NCI-H1417 treated with DMSO at 0.1 percent for 48 hours (cell line): ENCODE measurements around the gene ZNF697.

Source experiments
- DNase-seq: peaks from one replicate; lab custom pipeline; 2025; lab: John Stamatoyannopoulos, UW

ZNF697 gene

DNA sequence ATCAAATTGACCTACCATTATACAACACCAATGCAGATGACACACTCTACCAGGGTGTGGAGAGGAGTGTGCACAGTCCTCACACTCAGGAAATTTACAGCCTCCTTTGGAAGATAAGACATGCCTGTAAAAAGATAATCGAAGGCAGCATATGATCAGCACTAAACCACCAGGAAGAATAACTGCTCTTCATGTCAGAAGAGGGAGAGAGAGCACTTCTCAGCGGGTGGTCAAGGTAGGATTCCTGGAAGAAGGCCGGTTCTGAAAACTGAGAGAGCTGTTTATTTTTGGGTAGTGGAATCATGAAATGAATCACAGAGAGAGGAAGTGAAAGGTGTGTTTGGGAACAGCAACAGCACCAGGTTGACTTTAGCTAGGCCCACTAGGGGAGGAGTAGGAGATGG is 14.0 kb upstream of the ZNF697 start:
- no peak for DNase-seq

DNA sequence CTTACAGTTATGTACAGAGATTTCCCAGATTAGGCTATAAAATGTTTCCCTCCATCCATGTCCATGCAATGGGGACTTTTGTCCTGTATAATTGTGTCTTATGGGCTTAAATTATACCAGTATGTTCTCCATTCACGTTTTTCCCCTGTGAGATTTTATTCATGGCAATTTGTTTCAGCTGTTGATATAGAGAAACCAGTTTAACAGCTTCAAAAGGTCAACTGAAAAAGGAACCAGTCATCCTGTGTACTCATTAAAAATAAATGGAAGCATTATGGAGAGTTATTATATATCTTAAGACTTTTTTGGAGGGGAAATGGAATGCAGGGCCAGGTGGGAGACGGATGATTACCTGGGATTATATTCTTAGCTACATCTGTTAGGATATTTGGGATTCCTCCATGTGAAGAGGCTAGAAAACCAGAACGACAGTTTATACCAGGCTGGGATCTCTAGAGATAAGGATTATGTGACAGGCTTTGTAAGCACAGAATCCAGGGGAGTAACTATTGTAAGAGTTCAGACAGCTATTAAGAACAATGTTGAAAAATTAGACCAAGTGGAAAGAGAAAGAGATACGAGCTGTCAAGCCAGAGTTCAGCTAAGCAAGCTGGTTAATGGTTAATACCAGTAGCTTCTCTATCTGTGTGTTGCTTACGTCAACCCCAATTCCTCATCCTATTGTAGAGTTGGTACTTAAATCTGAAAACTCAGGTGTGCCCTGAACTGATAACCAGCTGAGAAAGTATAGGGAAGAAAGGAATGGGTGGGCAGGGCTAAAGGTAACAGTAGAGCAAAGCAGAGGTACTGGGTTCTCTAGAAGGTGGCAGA is 12.4 kb upstream of the ZNF697 start:
- no peak for DNase-seq

DNA sequence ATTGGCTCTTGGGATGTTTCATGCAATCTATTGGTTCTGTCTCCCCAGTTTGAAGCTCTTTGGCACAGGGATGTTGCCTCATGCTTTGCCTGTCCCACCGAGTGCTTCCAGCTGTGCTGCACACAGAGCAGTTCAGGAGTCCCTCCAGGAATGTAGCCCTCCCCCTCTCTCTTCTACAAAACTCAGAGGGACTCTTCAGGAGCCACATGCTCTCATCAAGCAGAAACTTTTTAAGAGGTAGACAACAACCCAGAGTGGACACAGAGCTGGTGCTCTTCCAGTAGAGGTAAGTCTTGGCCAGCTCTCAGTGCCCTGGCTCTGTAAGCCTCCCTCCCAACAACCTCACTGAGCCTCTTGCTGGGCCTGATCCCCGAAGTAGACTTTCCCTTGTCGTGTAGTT is 11.6 kb upstream of the ZNF697 start:
- DNase-seq: no peak

DNA sequence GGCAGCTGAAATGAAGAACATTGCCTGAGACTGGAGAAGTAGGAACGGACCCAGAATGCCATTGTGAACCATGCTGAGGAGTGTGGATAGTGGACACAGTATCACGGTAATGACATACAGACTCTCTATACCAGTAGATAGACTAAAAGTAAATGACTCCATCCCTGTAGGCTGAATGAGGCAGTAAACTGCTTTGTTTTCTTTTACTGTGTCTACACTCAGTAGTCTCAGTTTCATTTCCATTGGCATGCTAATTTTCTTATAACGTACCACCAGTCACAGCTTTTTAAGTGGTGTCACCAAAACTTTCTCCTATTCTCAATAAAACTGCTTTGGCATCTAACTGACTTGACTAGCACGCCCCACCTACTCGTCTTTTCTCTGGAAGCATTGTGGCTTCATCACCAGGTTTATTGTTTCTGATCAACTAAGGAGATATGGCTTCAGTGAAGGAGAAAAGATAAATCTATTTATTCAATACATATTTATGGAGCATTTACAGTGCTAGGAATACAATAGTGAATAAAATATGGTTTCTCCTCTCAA is 8.4 kb upstream of the ZNF697 start:
- no peak for DNase-seq

DNA sequence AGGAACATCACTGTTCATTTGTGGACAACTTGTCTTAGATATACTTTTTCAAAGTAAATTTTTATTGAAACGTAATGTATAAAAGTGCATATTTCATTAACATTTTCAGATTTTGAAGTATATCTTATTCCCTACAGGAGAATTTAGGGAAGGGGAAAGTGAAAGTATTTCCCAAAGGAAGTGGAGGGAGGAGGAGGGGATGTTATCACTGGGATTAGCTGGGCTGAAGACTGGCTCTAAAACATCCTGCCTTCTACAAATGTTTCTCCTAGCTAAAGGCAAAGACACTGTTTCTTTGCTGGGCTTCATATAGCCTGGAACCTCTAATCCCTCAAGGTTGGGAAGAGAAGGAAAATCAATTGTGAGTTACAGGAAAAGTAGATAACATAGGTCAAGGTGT is 7.1 kb upstream of the ZNF697 start:
- DNase-seq: no peak

DNA sequence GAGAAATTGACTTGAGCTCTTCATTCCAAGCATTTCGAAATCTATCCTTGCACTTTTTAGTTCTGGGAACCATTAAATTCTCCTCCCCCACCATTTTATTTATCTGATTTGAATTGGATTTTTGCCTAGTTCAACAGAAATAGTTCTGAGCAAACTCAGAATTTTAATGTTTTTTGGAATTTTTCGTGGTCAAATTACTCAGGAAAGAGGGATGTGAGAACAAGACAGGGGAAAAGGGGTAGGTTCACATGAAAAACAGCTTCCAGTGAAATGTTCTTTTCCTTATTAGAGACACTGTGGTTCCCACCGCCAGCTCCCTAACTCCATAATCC is 5.7 kb upstream of the ZNF697 start:
- no peak for DNase-seq

DNA sequence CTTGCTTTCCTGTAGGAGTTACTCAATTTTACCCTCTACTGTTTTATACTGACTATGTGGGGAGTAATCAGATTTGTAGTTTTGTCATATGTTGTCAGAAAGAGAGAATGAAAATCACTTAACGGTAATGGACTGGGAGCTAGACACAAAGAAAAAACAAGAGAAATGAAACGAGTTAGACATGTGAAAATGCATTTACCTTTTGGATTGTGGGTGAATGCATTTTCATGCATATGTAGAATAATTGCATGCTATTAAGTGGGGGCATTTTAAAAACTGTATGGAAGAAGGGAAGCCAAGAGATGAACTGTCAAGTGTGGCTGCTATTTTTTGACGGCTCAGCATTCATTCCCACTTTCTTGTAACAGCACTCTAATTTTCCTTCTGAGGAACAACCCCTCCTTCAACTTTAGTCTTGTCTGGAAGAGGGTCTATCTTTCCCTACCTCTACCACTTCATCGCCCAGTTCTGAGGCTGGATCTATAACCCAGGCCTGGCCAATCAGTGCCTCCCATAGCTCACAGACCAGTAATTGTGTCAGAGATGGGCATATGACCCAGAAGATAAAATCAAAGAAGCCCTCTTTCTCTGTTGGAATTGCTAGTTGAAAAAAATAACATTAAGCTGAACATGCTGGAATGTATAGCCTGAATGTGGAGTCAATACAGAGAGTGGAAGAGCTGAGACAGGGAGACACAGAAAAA is 5.2 kb upstream of the ZNF697 start:
- DNase-seq: no peak

DNA sequence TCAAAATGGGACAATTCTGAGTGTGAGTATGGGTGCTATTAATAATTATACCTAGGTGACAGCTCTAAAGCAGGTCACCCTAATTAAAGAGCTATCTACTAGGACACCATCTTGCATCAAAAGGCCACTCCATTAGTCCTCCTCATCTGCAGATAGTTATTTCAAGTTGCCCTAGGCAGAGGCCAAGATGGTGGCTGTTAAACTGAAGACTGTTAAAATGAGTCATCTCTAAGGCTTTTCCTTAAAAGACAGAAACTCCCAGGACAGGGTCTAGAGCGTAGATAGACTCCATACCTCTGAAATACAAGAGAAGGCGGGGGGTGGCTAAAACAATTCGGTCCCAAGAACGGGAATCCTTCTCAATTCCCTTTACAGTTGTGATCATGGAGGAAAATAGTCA is 4.5 kb upstream of the ZNF697 start:
- DNase-seq: no peak

DNA sequence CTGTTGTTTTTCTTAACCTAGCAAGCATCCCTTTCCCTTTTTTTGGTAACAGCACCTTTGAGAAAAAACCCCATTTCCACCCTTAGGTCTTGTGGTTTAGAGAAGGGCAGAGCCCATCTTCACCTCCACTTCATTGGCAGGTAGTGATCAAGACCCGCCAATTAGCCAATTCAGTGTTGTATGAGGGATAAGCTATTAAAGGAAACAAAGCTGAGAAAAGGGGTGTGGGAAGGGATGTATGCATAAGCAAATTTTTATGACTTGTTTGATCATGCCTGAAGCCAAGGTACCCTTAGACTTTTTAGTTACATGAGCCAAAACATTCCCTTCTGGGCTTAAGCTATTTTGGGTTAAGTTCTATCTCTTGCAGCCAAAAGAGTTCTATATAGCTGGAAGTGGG is 3.6 kb upstream of the ZNF697 start:
- DNase-seq: no peak

DNA sequence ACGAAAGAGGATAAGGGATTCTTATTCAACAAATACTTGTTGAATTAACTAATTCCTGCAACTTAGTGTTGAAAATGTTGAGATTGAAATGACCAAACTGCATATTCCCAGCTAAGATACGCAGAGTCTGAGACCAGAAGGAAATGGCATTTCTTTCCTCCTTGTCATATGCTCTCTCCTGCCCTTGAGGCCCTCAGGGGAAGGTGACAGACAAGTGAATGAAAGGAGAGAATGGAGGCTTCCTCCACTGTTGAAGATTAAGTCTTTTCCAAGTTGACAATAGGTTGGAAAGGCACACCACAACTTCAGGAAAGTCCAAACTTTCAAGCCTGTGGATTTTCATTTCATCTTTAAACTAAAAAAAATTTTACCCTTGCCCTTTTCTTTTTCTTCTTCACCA is 3.1 kb upstream of the ZNF697 start:
- no peak for DNase-seq

DNA sequence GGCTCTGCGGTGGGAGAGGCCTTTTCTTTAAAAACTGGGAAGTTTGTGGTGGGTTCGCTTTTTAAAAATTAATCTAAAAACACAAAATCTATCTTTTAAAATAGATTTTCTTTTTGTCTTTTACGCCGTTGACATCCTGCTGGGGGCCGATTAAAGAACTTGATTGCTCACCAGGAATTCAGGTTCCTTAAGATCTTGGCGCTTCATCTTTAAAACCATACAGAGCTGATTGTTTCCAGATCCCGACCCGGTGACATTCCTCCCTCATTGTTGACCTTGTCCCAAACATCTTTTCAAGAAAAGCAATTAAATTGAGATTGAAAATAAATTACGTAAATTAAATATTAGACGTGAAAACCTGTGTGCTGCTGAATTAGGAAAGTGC is 546 bp upstream of the ZNF697 start:
- no peak for DNase-seq

DNA sequence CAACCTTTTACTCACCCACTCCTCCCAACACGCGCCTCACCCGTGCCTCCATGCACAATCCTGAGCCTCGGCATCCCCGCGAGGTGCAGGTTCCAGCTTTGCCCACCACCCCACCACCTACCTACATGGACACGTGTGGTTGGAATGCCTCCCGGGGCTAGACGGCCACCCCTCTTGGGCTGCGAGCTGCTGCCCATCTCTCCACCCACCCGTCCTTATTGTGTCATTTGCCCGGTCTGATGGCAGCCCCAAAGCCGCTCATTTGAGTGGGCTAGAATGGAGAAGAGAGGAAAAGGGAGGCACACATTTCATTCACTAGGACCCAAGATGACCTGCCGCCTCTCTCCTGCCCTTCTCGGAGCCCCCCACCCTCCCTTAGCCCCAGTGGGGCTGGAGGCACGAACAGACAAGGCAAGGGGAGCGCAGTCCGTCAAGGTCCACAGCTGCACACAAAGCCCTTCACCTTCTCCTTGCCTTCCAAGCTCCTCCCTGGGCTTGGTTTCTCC is 785 bp downstream of the ZNF697 start:
- no peak for DNase-seq

DNA sequence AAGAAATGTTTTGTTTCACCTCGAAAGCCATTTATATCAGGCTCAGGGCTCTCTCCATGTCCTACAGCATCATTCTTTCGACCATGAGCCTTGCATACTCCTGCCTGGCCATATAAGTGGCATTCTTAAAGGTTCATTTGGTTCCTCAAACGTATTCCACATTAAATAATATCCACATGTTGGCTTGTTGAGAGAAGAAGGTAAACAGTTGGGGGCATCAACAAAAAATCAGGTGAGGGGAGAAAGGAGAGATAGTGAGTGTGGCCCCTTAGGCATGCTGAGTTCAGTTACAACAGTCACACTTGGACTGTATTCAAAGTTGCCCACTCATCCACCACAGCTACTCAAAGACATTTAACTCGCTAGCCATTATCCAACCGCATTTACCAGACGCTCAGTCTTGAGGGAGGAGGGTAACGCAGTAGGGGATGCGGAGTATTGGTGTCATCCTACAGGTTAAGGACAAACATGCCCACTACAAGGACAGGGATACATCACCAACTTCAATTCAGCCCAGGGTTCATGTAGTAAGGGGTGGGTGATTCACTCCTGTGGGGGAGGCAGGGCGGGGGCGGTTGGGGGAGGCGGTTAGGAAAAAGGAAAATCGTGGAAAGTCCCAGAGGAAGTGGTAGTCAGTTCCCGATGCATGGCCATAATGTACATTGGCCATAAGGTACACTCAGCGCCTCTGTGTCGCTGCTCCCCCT is 1.4 kb downstream of the ZNF697 start:
- no peak for DNase-seq

DNA sequence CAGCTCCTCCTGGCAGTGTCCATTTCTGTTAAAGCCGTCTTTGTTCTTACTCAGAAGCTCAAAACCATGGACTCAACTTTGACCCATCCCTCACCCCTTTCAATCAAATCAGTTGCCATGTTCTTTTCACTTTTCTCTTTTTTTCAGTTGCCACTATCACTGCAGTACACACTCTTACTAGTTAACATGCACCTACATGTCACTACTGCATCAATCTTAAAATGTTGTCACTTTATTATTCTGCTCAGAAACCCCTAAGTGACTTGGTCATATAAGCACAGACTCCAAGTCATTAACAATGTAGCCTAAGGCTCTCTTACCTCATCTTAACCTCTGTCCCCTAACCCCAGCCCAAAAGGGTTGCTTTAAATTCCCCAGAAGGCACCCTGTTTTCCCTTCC is 9.0 kb downstream of the ZNF697 start:
- no peak for DNase-seq

DNA sequence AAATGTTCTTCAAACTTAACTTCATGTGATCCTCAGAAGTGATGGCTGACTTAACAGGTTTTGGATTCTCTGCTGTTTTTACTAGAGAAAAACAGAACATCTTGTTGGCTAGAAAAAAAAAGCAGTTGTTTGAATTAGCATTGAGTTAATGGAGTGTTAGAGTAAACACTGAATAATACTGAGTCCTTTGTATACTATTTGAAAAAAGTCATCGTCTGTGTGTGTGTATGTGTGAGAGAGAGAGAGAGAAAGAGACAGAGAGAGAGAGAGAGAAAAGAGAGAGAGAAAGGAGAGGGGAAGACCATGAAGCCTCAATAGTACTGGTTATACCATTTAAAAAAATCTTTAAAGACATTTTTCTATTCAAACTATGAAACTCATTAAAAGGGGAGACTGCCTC is 10.4 kb downstream of the ZNF697 start:
- no peak for DNase-seq

DNA sequence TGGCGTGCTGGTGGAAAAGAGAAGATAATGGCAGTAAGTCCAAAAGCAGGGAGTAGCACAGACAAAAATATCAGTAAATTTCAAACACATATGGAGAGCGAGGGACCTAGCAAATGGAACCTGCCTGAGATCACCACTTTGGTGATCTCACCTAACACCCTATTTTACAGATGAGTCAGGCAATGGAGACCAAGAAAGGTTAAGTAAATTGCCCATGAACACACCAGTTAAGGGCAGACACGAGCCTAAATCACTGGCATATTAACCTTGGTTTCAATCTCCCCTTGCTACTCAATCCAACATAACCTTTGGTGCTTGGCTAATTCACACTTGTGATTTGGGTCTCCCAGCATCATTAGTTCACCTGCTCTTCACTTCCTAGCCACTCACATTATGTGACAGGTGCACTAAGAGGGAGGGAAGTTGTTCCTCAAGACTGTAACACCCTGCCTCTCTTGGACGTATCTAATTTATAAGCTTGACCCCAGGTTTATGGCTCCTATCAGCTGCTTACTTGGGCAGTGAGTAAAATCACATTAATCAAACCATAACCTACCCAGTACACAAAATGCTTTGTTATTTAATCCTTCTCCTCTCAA is 11.5 kb downstream of the ZNF697 start:
- no peak for DNase-seq

DNA sequence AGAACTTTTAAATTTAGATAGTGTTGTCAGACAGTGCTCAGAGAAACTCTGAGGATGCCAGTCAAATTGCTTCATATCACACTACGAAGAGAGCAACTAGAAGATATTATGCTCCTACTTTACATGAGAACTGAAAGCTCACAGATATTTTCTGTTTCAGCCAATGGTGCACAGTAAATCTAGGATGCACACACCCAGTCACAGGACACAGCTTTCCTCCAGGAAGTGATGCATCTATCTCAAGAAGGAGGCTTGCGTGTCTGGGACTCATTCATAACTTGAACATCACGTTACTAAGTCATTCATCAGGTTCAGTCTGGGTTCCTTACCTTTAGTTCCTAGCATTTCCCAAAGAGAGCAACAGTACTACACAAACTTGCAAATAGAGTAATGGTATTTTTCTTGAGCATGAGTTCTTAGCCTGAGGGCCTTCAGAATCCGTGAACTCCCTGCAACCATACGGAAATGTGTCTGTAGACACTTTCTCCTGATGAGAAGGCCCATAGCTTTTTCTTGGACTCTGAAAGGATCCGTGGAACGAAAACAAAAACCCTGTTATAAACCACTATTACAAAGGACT is 12.2 kb downstream of the ZNF697 start:
- DNase-seq: no peak

DNA sequence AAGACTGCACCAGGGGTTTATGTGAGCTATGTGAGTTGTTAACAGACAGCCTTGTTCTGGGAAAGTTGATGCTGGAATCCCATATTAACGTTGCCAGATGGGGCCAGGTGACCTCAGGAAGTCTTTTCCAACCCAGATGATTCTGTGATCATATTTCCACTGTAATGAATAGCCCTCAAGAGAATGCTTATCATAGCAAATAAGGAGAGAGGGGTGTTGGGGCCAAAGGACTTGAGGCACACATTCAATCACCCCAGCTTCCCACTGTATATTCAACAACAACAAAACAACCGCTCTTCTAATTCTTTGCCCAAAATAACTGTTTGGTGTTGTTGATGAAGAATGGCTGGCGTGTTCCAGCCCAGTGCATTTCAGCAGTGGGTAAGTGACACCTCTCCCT is 14.1 kb downstream of the ZNF697 start:
- DNase-seq: no peak

DNA sequence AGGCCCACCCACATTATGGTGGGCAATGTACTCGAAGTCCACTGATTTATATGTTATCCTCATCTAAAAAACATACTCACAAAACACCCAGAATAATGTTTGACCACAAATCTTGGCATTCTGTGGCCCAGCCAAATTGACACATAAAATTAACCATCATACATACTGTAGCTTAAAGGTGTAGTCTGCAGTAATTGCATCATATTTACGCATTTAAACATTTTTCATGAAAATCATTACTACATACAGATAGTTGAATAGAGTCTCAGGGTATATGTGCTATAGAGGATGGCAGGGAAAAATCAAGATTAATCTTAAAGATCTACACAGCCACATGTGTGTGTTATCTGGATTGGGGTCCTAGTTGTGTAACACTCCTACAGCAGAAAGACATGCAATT is 14.5 kb downstream of the ZNF697 start:
- DNase-seq: no peak

DNA sequence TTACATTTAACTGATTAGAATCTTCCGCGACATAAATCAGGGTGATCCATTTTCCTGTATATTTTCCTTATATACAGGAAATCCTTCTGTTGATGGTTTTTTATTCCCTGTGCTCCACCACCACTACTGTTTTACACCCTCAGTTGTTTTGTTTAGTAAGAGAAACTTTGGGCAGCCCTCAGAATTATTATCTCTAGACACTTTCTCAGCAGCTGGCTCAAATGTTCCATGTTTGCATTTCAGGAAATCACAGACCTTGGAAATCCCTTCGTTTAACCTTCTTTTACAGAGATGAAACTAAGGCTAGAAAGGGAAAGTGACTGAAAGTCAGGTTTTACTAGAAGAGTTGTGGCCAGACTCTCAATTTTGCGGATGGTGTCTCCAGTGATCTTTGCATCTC is 15.2 kb downstream of the ZNF697 start:
- no peak for DNase-seq

DNA sequence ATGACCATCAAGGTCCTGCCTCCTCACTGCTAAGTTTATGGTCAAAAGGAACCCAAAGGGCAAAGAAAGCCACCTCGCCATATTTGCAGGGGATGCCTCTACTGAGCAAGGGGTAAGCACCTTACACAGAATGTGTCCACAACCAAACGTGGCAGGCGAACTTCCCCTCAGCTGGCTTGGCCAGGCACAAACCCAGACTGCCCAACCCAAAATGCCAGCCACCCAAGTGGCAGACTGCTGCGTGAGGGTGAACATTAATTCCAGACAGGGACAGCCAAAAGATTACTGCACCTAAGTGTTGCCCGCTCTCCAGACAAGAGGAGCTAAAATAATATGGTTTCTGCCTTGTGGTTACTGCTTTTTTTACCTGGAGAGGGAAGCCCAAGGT is 16.0 kb downstream of the ZNF697 start:
- no peak for DNase-seq
